ENCODE measurements around the gene SLC22A12. TPM values are rescaled to one million over a fixed set of nuclear protein-coding genes. Genes with fewer than 3 reads are reported as not detected.
A peak's percentile ranks its signal among the peaks of the same experiment; 100 is the strongest.

Gene SLC22A12
- total and polyA plus RNA-seq, 12 donors = not detected

GRCh38 chr11:64597671-64598101, 6.7 kb downstream of the SLC22A12 start:
- peaks cover 0 to 5% (median 0%) of the 10 kb centered on the region in 7 donors for H3K27me3 ChIP-seq
- no peaks in the 10 kb centered on the region for H3K9me3 ChIP-seq
- no peak overlapping the region for H3K4me3 ChIP-seq
- 83 to 84% methylated on average over 13 of the region's 13 CpGs for WGBS, 2 donors
- no peaks in the 10 kb centered on the region for H3K36me3 ChIP-seq
- no peaks in the 10 kb centered on the region for H3K4me1 ChIP-seq
- ATAC-seq (no peak), DNase-seq (no peak)
- H3K27ac ChIP-seq = no peak overlapping the region
- intact Hi-C loops (cut with DNase I) = no loop called here
- TF ChIP-seq, protein P1, sequence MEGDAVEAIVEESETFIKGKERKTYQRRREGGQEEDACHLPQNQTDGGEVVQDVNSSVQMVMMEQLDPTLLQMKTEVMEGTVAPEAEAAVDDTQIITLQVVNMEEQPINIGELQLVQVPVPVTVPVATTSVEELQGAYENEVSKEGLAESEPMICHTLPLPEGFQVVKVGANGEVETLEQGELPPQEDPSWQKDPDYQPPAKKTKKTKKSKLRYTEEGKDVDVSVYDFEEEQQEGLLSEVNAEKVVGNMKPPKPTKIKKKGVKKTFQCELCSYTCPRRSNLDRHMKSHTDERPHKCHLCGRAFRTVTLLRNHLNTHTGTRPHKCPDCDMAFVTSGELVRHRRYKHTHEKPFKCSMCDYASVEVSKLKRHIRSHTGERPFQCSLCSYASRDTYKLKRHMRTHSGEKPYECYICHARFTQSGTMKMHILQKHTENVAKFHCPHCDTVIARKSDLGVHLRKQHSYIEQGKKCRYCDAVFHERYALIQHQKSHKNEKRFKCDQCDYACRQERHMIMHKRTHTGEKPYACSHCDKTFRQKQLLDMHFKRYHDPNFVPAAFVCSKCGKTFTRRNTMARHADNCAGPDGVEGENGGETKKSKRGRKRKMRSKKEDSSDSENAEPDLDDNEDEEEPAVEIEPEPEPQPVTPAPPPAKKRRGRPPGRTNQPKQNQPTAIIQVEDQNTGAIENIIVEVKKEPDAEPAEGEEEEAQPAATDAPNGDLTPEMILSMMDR (IDR thresholded peaks at IDR 0.05) = no peak

GRCh38 chr11:64598106-64598796, 7.2 kb downstream of the SLC22A12 start:
- Histone ChIP-seq H3K4me1 (no peaks in the 10 kb centered on the region), H3K27me3 (peaks cover 0 to 5% (median 0%) of the 10 kb centered on the region in 7 donors), H3K4me3 (no peak overlapping the region), H3K9me3 (no peaks in the 10 kb centered on the region), H3K36me3 (no peaks in the 10 kb centered on the region), H3K27ac (no peak overlapping the region)
- intact Hi-C loops (cut with DNase I) = no loop called here
- 88 to 91% methylated on average over 12 of the region's 12 CpGs for WGBS, 2 donors
- ATAC-seq (peak in 1 of 8 donors; percentile 30), DNase-seq (no peak)
- TF ChIP-seq, protein P1 (IDR thresholded peaks at IDR 0.05) = no peak

- H3K36me3 ChIP-seq = no peaks in the 10 kb centered on the region
- H3K27me3 ChIP-seq = peaks cover 0 to 5% (median 0%) of the 10 kb centered on the region in 7 donors
- H3K27ac ChIP-seq = no peak overlapping the region
- intact Hi-C loops (cut with DNase I) = no loop called here
- 82 to 83% methylated on average over 23 of the region's 23 CpGs for WGBS, 2 donors
- TF ChIP-seq, protein P1 (IDR thresholded peaks at IDR 0.05) = no peak
- no peak overlapping the region for H3K4me3 ChIP-seq
- ATAC-seq (no peak), DNase-seq (no peak)
- H3K4me1 ChIP-seq = no peaks in the 10 kb centered on the region
- no peaks in the 10 kb centered on the region for H3K9me3 ChIP-seq
Observed at GRCh38 chr11:64598797-64599697, 8.0 kb downstream of the SLC22A12 start.

GRCh38 chr11:64599698-64600211, 8.7 kb downstream of the SLC22A12 start:
- Histone ChIP-seq H3K27ac (no peak overlapping the region), H3K36me3 (no peaks in the 10 kb centered on the region), H3K27me3 (peaks cover 0 to 5% (median 0%) of the 10 kb centered on the region in 7 donors), H3K9me3 (no peaks in the 10 kb centered on the region), H3K4me1 (no peaks in the 10 kb centered on the region), H3K4me3 (no peak overlapping the region)
- TF ChIP-seq, protein P1 (IDR thresholded peaks at IDR 0.05) = no peak
- DNase-seq (no peak), ATAC-seq (no peak)
- intact Hi-C loops (cut with DNase I) = no loop called here
- 84 to 87% methylated on average over 17 of the region's 17 CpGs for WGBS, 2 donors

Data from heart right ventricle (tissue), 16 donors.